H1 (cell line): Measurements from ENCODE around the gene CORO1C.

Experiments used
- BRCA1 ChIP-seq: IDR thresholded peaks from 2 replicates; pipeline ENCODE4 v1.6.1; 2012; ENCODE audit warnings: low read depth, low read length, improper control_type of control experiment
- CEBPB ChIP-seq: IDR thresholded peaks from 2 replicates; pipeline ENCODE4 v1.6.1; 2012; ENCODE audit warnings: low read depth, low read length
- CHD1 ChIP-seq: IDR thresholded peaks from 2 replicates; pipeline ENCODE4 v1.6.1; 2012; ENCODE audit warnings: low read depth, low read length, improper control_type of control experiment
- EP300 ChIP-seq, 2 experiments: IDR thresholded peaks; 1 replicate in 1 of 2; 2 replicates in 1 of 2; pipeline ENCODE4 v1.6.1; 2011 to 2012; ENCODE audit warnings: low read depth in 2 of 2, low read length in 2 of 2, mild to moderate bottlenecking in 2 of 2, borderline replicate concordance in 1 of 2, inconsistent platforms in 1 of 2, moderate library complexity in 1 of 2
- JUND ChIP-seq: IDR thresholded peaks from 2 replicates; pipeline ENCODE4 v1.6.1; 2011; ENCODE audit warnings: mild to moderate bottlenecking, improper control_type of control experiment, low read length
- NRF1 ChIP-seq: IDR thresholded peaks from 2 replicates; pipeline ENCODE4 v1.6.1; 2011; ENCODE audit warnings: mild to moderate bottlenecking, low read depth, low read length, improper control_type of control experiment
- POLR2A ChIP-seq, 2 experiments: IDR thresholded peaks; 1 replicate in 1 of 2; 2 replicates in 1 of 2; pipeline ENCODE4 v1.6.1; 2011; ENCODE audit warnings: low read depth in 2 of 2, low read length in 2 of 2, mild to moderate bottlenecking in 2 of 2; ENCODE audit errors: control extremely low read depth in 1 of 2
- RAD21 ChIP-seq, 2 experiments: IDR thresholded peaks in 1 of 2; conservative IDR thresholded peaks in 1 of 2; 2 replicates each; pipeline ENCODE4 v1.6.1; 2011; ENCODE audit warnings: low read depth in 2 of 2, low read length in 2 of 2, improper control_type of control experiment in 1 of 2, inconsistent platforms in 1 of 2, mild to moderate bottlenecking in 1 of 2, moderate library complexity in 1 of 2
- RFX5 ChIP-seq: IDR thresholded peaks from 2 replicates; pipeline ENCODE4 v1.6.1; 2011; ENCODE audit warnings: low read depth, low read length, improper control_type of control experiment, borderline replicate concordance
- TF ChIP-seq, protein P1 (sequence below): IDR thresholded peaks from 2 replicates; pipeline ENCODE4 v1.6.1; 2012; ENCODE audit warnings: low read length, inconsistent platforms
- TF ChIP-seq, protein P2 (sequence below), 3 experiments: IDR thresholded peaks; 1 replicate in 2 of 3; 2 replicates in 1 of 3; pipeline versions ENCODE4 v1.5.1 to v1.6.1; 2011; ENCODE audit warnings: low read length in 3 of 3, mild to moderate bottlenecking in 3 of 3, inconsistent platforms in 2 of 3, low read depth in 1 of 3, moderate library complexity in 1 of 3; ENCODE audit not compliant: insufficient read depth in 1 of 3; ENCODE audit errors: control extremely low read depth in 1 of 3
- TF ChIP-seq, protein P3 (sequence below): IDR thresholded peaks from 2 replicates; pipeline ENCODE4 v1.6.1; 2011; ENCODE audit warnings: low read length, improper control_type of control experiment
- TF ChIP-seq, protein P4 (sequence below): IDR thresholded peaks from 2 replicates; pipeline ENCODE4 v1.6.1; 2012; ENCODE audit warnings: inconsistent platforms

DNA sequence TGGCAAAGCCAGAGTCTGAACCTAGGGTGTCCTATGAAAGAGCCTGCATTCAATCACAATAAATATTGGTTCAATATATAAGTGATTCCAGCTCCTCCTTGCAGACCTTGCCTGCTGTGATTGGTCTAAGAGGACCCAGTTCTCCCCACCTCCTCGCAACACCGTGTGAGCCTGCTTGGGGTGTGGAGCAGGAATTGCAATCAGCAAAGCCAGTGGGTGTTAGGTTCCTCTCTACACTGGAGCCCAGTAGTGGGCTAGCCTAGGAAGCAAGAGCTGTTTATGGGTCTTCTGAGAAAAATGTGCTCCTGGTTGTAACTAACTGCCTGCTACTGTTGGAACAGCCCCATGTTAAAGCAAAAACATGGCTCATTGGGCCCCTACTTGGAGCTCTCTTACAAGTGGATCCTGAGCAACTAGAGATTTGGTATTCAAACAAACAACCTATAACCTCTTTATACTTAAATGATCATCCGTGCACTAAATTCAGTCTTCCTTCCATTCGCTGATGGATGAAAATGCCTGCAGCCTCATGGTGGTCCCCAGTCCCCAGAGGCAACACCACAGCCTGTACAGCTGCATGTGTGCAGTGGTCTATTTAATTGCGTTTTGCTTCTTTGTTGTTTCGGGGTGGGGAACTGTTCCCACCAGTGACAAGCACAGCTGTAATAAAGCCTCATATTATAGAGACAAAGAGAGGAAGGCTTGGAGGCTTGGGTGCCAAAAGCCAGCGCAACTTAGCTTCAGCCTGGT, 93.9 kb downstream of the CORO1C start:
- TF ChIP-seq JUND (no peak), NRF1 (no peak), RFX5 (no peak), CEBPB (no peak), BRCA1 (no peak), EP300 (IDR thresholded peaks at IDR 0.05; ENCODE audit: borderline replicate concordance in 1 of 2, low read depth in 2 of 2, low read length in 2 of 2) (no peak), POLR2A (IDR thresholded peaks at IDR 0.05; ENCODE audit: control extremely low read depth in 1 of 2, low read depth in 2 of 2, low read length in 2 of 2) (peak in 1 of 2 experiments; percentile 23; a peak in 1 of 3 replicates), RAD21 (IDR thresholded peaks at IDR 0.05 in 1 of 2, conservative IDR thresholded peaks at IDR 0.05 in 1 of 2; ENCODE audit: low read depth in 2 of 2, low read length in 2 of 2) (no peak), CHD1 (no peak)
- TF ChIP-seq, protein P1, sequence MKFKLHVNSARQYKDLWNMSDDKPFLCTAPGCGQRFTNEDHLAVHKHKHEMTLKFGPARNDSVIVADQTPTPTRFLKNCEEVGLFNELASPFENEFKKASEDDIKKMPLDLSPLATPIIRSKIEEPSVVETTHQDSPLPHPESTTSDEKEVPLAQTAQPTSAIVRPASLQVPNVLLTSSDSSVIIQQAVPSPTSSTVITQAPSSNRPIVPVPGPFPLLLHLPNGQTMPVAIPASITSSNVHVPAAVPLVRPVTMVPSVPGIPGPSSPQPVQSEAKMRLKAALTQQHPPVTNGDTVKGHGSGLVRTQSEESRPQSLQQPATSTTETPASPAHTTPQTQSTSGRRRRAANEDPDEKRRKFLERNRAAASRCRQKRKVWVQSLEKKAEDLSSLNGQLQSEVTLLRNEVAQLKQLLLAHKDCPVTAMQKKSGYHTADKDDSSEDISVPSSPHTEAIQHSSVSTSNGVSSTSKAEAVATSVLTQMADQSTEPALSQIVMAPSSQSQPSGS: no peak
- TF ChIP-seq, protein P2, sequence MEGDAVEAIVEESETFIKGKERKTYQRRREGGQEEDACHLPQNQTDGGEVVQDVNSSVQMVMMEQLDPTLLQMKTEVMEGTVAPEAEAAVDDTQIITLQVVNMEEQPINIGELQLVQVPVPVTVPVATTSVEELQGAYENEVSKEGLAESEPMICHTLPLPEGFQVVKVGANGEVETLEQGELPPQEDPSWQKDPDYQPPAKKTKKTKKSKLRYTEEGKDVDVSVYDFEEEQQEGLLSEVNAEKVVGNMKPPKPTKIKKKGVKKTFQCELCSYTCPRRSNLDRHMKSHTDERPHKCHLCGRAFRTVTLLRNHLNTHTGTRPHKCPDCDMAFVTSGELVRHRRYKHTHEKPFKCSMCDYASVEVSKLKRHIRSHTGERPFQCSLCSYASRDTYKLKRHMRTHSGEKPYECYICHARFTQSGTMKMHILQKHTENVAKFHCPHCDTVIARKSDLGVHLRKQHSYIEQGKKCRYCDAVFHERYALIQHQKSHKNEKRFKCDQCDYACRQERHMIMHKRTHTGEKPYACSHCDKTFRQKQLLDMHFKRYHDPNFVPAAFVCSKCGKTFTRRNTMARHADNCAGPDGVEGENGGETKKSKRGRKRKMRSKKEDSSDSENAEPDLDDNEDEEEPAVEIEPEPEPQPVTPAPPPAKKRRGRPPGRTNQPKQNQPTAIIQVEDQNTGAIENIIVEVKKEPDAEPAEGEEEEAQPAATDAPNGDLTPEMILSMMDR (IDR thresholded peaks at IDR 0.05; ENCODE audit: control extremely low read depth in 1 of 3, insufficient read depth in 1 of 3, low read depth in 1 of 3, low read length in 3 of 3): no peak
- TF ChIP-seq, protein P3, sequence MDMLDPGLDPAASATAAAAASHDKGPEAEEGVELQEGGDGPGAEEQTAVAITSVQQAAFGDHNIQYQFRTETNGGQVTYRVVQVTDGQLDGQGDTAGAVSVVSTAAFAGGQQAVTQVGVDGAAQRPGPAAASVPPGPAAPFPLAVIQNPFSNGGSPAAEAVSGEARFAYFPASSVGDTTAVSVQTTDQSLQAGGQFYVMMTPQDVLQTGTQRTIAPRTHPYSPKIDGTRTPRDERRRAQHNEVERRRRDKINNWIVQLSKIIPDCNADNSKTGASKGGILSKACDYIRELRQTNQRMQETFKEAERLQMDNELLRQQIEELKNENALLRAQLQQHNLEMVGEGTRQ: no peak
- TF ChIP-seq, protein P4, sequence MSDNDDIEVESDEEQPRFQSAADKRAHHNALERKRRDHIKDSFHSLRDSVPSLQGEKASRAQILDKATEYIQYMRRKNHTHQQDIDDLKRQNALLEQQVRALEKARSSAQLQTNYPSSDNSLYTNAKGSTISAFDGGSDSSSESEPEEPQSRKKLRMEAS: no peak
